BJ (cell line): Measurements from ENCODE around the gene C2orf76. TPM values are rescaled to one million over a fixed set of nuclear protein-coding genes. Genes with fewer than 3 reads are reported as not detected.
A peak's percentile ranks its signal among the peaks of the same experiment; 100 is the strongest.

ENCODE experiments used
- CTCF ChIA-PET: fragments of 350-600 bp; formaldehyde crosslinking; extraction: SDS; loops from one replicate; lab custom pipeline; 2021; ENCODE audit warnings: antibody characterized with exemption, inconsistent platforms; lab: Yijun Ruan, JAX
- POLR2A ChIA-PET: fragments of 300-600 bp; sonication (Branson Sonifier 250); formaldehyde crosslinking; extraction: SDS; loops from one replicate; lab custom pipeline; 2021; ENCODE audit warnings: antibody characterized with exemption; lab: Charles Lee
- DNase-seq: peaks from one replicate; pipeline ENCODE4 v3.0.0-alpha.2; 2011; ENCODE audit warnings: low read depth
- H3K27me3 ChIP-seq: 2 replicates; pipeline ENCODE4 v1.6.0; 2011; ENCODE audit warnings: low read length; ENCODE audit not compliant: control insufficient read depth, insufficient read depth
- H3K36me3 ChIP-seq: 2 replicates; pipeline ENCODE4 v1.5.1; 2011; ENCODE audit warnings: low read length; ENCODE audit not compliant: control insufficient read depth, insufficient read depth
- H3K4me3 ChIP-seq: 2 replicates; pipeline ENCODE4 v1.5.1; 2011; ENCODE audit warnings: low read depth, mild to moderate bottlenecking, control low read depth, low read length
- polyA plus RNA-seq: library from polyadenylated mRNA; depleted of rRNA; stranded (reverse); fragments of >200 nt; gene quantifications from 2 replicates; pipeline ENCODE4 v1.2.3, GENCODE V29; 2011
- TF ChIP-seq, protein P1 (sequence below): IDR thresholded peaks from 2 replicates; pipeline ENCODE4 v1.5.1; 2011; ENCODE audit warnings: low read depth, mild to moderate bottlenecking, control low read depth, inconsistent platforms, low read length, moderate library complexity; ENCODE audit not compliant: insufficient read depth

The C2orf76 gene
- polyA plus RNA-seq, 1 experiment = 7.0 TPM

DNA sequence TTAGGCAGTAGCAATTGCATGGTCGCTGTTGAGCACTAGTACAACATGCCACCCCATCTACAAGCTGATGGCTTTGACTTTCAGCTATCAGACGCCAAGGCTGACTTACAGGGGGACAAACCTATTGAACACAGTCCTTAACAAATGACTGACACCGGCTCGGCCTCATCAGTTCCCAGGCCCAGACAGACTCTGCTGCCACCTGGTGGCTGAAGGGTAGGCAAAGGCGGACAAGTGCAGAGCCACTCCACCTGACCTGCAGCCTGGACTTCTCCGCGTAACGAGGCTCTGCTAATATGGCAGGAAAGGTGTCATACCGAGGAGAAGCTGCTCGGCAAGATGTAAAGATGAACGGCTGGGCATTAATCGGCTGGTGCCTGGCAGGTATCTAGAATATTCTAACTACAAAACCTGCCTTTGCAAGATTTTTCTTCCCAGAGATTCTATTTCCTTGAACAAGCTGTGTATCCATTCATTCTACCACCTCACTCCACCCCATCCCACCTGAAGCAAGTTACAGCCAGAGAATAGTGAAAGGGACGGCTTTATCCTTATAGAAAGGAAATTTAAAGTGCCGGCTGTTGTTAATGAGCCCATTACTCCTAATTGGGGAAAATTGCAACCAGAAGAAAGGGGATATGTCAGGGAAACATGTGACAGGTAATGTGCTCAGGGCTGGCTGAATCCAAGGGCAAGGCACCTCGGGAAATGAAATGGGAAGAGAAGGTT is 75.6 kb downstream of the C2orf76 start:
- TF ChIP-seq, protein P1, sequence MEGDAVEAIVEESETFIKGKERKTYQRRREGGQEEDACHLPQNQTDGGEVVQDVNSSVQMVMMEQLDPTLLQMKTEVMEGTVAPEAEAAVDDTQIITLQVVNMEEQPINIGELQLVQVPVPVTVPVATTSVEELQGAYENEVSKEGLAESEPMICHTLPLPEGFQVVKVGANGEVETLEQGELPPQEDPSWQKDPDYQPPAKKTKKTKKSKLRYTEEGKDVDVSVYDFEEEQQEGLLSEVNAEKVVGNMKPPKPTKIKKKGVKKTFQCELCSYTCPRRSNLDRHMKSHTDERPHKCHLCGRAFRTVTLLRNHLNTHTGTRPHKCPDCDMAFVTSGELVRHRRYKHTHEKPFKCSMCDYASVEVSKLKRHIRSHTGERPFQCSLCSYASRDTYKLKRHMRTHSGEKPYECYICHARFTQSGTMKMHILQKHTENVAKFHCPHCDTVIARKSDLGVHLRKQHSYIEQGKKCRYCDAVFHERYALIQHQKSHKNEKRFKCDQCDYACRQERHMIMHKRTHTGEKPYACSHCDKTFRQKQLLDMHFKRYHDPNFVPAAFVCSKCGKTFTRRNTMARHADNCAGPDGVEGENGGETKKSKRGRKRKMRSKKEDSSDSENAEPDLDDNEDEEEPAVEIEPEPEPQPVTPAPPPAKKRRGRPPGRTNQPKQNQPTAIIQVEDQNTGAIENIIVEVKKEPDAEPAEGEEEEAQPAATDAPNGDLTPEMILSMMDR = peak; percentile 99
- no peaks in the 10 kb centered on the region for H3K36me3 ChIP-seq
- ChIA-PET CTCF (interaction anchor here (0.6 to 7.1 kb wide), 26 partner anchors 9 to 415 kb away, joined by 3 to 71 read pairs (median 6); partner anchors contain the start of gene STEAP3), POLR2A (no interaction called here)
- no peak for DNase-seq
- H3K27me3 ChIP-seq = no peaks in the 10 kb centered on the region
- H3K4me3 ChIP-seq = no peak overlapping the region

DNA sequence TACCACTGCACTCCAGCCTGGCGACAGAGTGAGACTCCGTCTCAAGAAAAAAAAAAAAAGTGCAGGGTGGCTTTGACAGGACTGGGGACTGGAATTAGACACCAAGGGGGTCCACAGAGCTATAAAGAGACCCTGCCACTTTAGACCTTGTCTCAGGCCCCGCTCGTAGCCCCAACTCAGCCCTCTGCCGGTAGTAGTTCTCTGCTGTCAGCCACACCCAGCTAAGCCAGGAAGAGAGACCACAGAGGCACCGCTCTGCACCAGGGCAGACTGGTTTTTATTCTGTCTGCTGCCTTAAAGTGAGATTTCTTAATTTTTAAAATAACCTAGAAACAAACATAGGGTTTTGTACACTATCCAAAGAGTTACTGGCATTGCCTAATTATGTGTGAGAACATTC is 77.0 kb downstream of the C2orf76 start:
- POLR2A ChIA-PET = no interaction called here

DNA sequence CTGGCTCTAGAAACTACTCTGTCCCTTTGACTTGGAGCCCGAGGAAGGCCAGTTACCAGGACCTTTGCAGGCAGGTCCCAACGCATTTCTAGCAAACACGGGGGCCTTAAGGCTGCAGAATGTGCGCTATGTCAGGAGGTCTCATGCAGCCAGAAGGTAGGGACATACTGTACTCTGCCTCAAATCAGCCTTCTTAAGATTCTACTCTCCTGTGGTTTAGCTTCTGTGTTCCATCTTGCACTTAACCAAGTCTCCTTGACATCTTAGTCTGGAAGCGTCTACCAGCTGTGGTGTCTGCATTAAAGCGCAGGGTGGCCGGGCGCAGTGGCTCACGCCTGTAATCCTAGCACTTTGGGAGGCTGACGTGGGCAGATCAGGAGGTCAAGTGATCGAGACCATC is 77.5 kb downstream of the C2orf76 start:
- no peaks in the 10 kb centered on the region for H3K36me3 ChIP-seq
- TF ChIP-seq, protein P1 = no peak
- ChIA-PET POLR2A (no interaction called here), CTCF (interaction anchor here (1.0 to 7.1 kb wide), 9 partner anchors 10 to 407 kb away, joined by 3 to 71 read pairs (median 30); no protein-coding TSS in a partner anchor)
- no peak for DNase-seq
- no peaks in the 10 kb centered on the region for H3K27me3 ChIP-seq
- H3K4me3 ChIP-seq = no peak overlapping the region

More for the DNA sequence above, 77.0 kb downstream of the C2orf76 start:
- TF ChIP-seq, protein P1 = no peak
- no peak for DNase-seq
- no peaks in the 10 kb centered on the region for H3K36me3 ChIP-seq
- no peak overlapping the region for H3K4me3 ChIP-seq
- no peaks in the 10 kb centered on the region for H3K27me3 ChIP-seq
- CTCF ChIA-PET = interaction anchor here (1.0 to 7.1 kb wide), 12 partner anchors 11 to 413 kb away, joined by 3 to 71 read pairs (median 18); no protein-coding TSS in a partner anchor

DNA sequence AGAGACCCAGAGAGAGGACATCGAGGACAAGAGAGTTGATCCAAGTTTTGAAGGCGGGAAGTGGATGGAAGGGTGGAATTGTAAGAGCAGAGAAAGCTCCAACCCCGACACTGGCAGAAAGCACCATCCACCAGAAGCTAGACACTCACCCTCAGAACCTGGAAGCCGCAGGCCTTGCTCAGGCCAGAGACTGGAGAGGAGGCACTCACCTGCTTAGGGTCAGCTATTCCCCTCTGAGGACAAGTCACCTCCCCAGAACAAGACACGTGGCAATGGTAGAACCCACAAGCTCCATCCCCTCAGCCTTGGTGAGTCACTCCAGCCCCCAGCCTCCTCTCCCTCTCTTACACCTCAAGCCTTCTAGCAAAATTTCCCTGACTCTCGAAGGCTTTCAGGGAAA is 78.1 kb downstream of the C2orf76 start:
- ChIA-PET POLR2A (no interaction called here), CTCF (interaction anchor here (1.0 to 7.1 kb wide), 7 partner anchors 10 to 406 kb away, joined by 3 to 71 read pairs (median 34); no protein-coding TSS in a partner anchor)
- DNase-seq = no peak

DNA sequence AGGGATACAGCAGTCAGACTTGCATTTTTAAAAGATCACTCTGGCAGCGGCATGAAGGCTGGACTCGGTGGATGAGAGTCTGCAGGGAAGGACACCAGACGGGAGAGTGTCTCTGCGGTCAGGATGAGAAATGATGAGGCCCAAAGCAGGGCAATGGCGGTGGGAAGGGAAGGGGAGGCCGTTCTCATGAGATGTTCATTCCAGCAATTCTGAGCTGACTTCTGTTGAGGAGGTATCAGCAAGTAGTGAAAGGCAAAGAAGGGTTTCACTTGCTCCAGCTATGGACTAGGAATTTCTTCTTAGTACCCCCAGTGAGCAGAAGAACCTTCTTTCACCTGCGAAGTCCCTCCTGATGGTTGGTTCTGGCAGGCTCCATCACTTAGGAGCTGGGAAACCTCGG is 80.0 kb downstream of the C2orf76 start:
- no peak overlapping the region for H3K4me3 ChIP-seq
- TF ChIP-seq, protein P1 = no peak
- DNase-seq = no peak
- no peaks in the 10 kb centered on the region for H3K36me3 ChIP-seq
- ChIA-PET CTCF (interaction anchor here (0.7 to 2.4 kb wide), 7 partner anchors 9 to 405 kb away, joined by 3 to 8 read pairs (median 3); no protein-coding TSS in a partner anchor), POLR2A (no interaction called here)
- no peaks in the 10 kb centered on the region for H3K27me3 ChIP-seq

More for the DNA sequence above, 78.1 kb downstream of the C2orf76 start:
- Histone ChIP-seq H3K36me3 (no peaks in the 10 kb centered on the region), H3K4me3 (no peak overlapping the region), H3K27me3 (no peaks in the 10 kb centered on the region)
- TF ChIP-seq, protein P1 = no peak
